ENCODE data around the gene AMBP. TPM values are rescaled to one million over a fixed set of nuclear protein-coding genes. Genes with fewer than 3 reads are reported as not detected.
A peak's percentile ranks its signal among the peaks of the same experiment; 100 is the strongest.

Gene AMBP
- total RNA-seq, 2 donors from 2014 or later: 0.21 to 0.39 TPM

GRCh38 chr9:114081441-114082016 is 3.4 kb upstream of the AMBP start:
- DNase-seq (no peak), ATAC-seq (no peak)
- intact Hi-C loops (cut with DNase I): loop anchor here in 1 of 2 donors (5.0 kb wide), 1 partner anchor 211 kb away; no protein-coding TSS in a partner anchor

GRCh38 chr9:114080773-114081440 is 2.8 kb upstream of the AMBP start:
- intact Hi-C loops (cut with DNase I): loop anchor here in 1 of 2 donors (5.0 kb wide), 1 partner anchor 211 kb away; no protein-coding TSS in a partner anchor
- ATAC-seq: no peak
- DNase-seq: no peak

- ATAC-seq (no peak), DNase-seq (no peak)
- intact Hi-C loops (cut with DNase I): loop anchor here in 1 of 2 donors (5.0 kb wide), 1 partner anchor 212 kb away; no protein-coding TSS in a partner anchor
Measured at GRCh38 chr9:114080195-114080772, 2.2 kb upstream of the AMBP start.

- ATAC-seq (no peak), DNase-seq (no peak)
- intact Hi-C loops (cut with DNase I): no loop called here
Measured at GRCh38 chr9:114078781-114079156, 669 bp upstream of the AMBP start.

GRCh38 chr9:114077162-114077837 is 800 bp downstream of the AMBP start:
- intact Hi-C loops (cut with DNase I): no loop called here
- no peak for ATAC-seq
- no peak for DNase-seq

- DNase-seq (no peak), ATAC-seq (no peak)
- intact Hi-C loops (cut with DNase I): no loop called here
Measured at GRCh38 chr9:114076237-114077161, 1.6 kb downstream of the AMBP start.

- DNase-seq (no peak), ATAC-seq (no peak)
- intact Hi-C loops (cut with DNase I): no loop called here
Measured at GRCh38 chr9:114075602-114076001, 2.5 kb downstream of the AMBP start.

- intact Hi-C loops (cut with DNase I): no loop called here
- ATAC-seq (peak; percentile 89 to 91), DNase-seq (peak; percentile 67)
Measured at GRCh38 chr9:114072184-114073140, 5.6 kb downstream of the AMBP start.

- no peak for DNase-seq
- no peak for ATAC-seq
- intact Hi-C loops (cut with DNase I): no loop called here
Measured at GRCh38 chr9:114071197-114071795, 6.8 kb downstream of the AMBP start.

GRCh38 chr9:114070188-114071103 is 7.7 kb downstream of the AMBP start:
- DNase-seq: no peak
- no peak for ATAC-seq
- intact Hi-C loops (cut with DNase I): no loop called here

- DNase-seq (no peak), ATAC-seq (no peak)
- intact Hi-C loops (cut with DNase I): no loop called here
Measured at GRCh38 chr9:114069476-114070187, 8.5 kb downstream of the AMBP start.

GRCh38 chr9:114065304-114065703 is 12.8 kb downstream of the AMBP start:
- ATAC-seq (no peak), DNase-seq (no peak)
- intact Hi-C loops (cut with DNase I): no loop called here

GRCh38 chr9:114061830-114062474 is 16.1 kb downstream of the AMBP start:
- intact Hi-C loops (cut with DNase I): no loop called here
- ATAC-seq (no peak), DNase-seq (no peak)

GRCh38 chr9:114061292-114061691 is 16.8 kb downstream of the AMBP start:
- DNase-seq (no peak), ATAC-seq (no peak)
- intact Hi-C loops (cut with DNase I): no loop called here

GRCh38 chr9:114060711-114061110 is 17.4 kb downstream of the AMBP start:
- DNase-seq: no peak
- no peak for ATAC-seq
- intact Hi-C loops (cut with DNase I): no loop called here

Data from left cardiac atrium (tissue), 4 donors.